A549 (cell line): ENCODE measurements around the gene SRCIN1. TPM values are rescaled to one million over a fixed set of nuclear protein-coding genes. Genes with fewer than 3 reads are reported as not detected.
A peak's percentile ranks its signal among the peaks of the same experiment; 100 is the strongest.

Source experiments
- ATAC-seq, 2 experiments: fragments of 200-7000 bp in 1 of 2; fragments of >200 bp in 1 of 2; cut with Nextera tagmentation in 1 of 2; cut with Tn5 transposase in 1 of 2; 3 replicates each; pipeline versions ENCODE4 v1.8.0 to v1.9.1; 2018 to 2020; ENCODE audit warnings: mild to moderate bottlenecking in 1 of 2, moderate library complexity in 1 of 2
- CTCF ChIA-PET: fragments of 300-600 bp; sonication (Branson Sonifier 250); formaldehyde crosslinking; extraction: SDS; loops from one replicate; lab custom pipeline; 2021; ENCODE audit warnings: antibody characterized with exemption, inconsistent platforms; lab: Yijun Ruan, JAX
- POLR2A ChIA-PET: fragments of 350-600 bp; formaldehyde crosslinking; extraction: SDS; loops from one replicate; lab custom pipeline; 2021; ENCODE audit warnings: antibody characterized with exemption, inconsistent platforms; lab: Yijun Ruan, JAX
- DNase-seq, 2 experiments: peaks; one replicate each; pipeline versions ENCODE4 v3.0.0 to v3.0.0-alpha.2; 2011 to 2016; ENCODE audit warnings: low read depth in 1 of 2, low spot score in 1 of 2
- FAIRE-seq: peaks from 2 replicates; lab custom pipeline; 2011; peaks lifted over from hg19 to GRCh38; lab: Jason Lieb, UNC
- H3K27ac ChIP-seq, 2 experiments: fragments of >200 bp; sonication (Bioruptor Twin); formaldehyde crosslinking; 3 replicates each; pipeline ENCODE4 v1.5.1; 2016 to 2017
- H3K4me1 ChIP-seq: fragments of >200 bp; sonication (Bioruptor Twin); formaldehyde crosslinking; 3 replicates; pipeline ENCODE4 v1.6.1; 2016
- H3K4me2 ChIP-seq: fragments of >200 bp; sonication (Bioruptor Twin); formaldehyde crosslinking; 3 replicates; pipeline ENCODE4 v1.6.1; 2016
- H3K4me3 ChIP-seq: fragments of >200 bp; sonication (Bioruptor Twin); formaldehyde crosslinking; 3 replicates; pipeline ENCODE4 v1.5.1; 2016
- H3K9me3 ChIP-seq: fragments of >200 bp; sonication (Bioruptor Twin); formaldehyde crosslinking; 3 replicates; pipeline ENCODE4 v1.6.1; 2016
- CEBPB ChIP-seq, 2 experiments: fragments of >200 bp in 1 of 2; sonication (Bioruptor Twin) in 1 of 2; formaldehyde crosslinking in 1 of 2; IDR thresholded peaks; 2 replicates each; pipeline ENCODE4 v1.6.1; 2012 to 2016
- CTCF ChIP-seq: fragments of >200 bp; sonication (Bioruptor Twin); formaldehyde crosslinking; IDR thresholded peaks from 3 replicates; pipeline ENCODE4 v1.5.1; 2016
- E2F6 ChIP-seq: IDR thresholded peaks from 2 replicates; pipeline ENCODE4 v1.6.1; 2012; ENCODE audit warnings: low read depth, borderline replicate concordance
- EP300 ChIP-seq, 2 experiments: fragments of >200 bp; sonication (Bioruptor Twin); formaldehyde crosslinking; IDR thresholded peaks; 2 replicates in 1 of 2; 3 replicates in 1 of 2; pipeline ENCODE4 v1.6.1; 2016 to 2017
- JUN ChIP-seq, 2 experiments: fragments of >200 bp; sonication (Bioruptor Twin); formaldehyde crosslinking; IDR thresholded peaks; 2 replicates in 1 of 2; 3 replicates in 1 of 2; pipeline ENCODE4 v1.6.1; 2016 to 2017
- MAFK ChIP-seq: fragments of 450-650 bp; IDR thresholded peaks from 2 replicates; pipeline ENCODE4 v1.6.1; 2014; ENCODE audit not compliant: partially characterized antibody
- MAX ChIP-seq: IDR thresholded peaks from 2 replicates; pipeline ENCODE4 v1.6.1; 2012
- MAZ ChIP-seq: fragments of 150-350 bp; IDR thresholded peaks from 2 replicates; pipeline ENCODE4 v1.6.1; 2014; ENCODE audit warnings: antibody characterized with exemption, low read depth, low read length, borderline replicate concordance
- MYC ChIP-seq: IDR thresholded peaks from 2 replicates; pipeline ENCODE4 v1.6.1; 2012; ENCODE audit warnings: mild to moderate bottlenecking, inconsistent platforms, low read length, improper control_type of control experiment, borderline replicate concordance
- NFE2L2 ChIP-seq: fragments of 150-350 bp; conservative IDR thresholded peaks from 2 replicates; pipeline ENCODE4 v1.6.1; 2014; ENCODE audit warnings: low read length
- NPAS2 ChIP-seq: fragments of 250-450 bp; sonication (Bioruptor Pico); IDR thresholded peaks from 2 replicates; pipeline ENCODE4 v1.8.0; 2022; ENCODE audit warnings: mild to moderate bottlenecking, moderate library complexity, borderline replicate concordance
- PBX3 ChIP-seq: IDR thresholded peaks from 2 replicates; pipeline ENCODE4 v1.6.1; 2012
- RAD21 ChIP-seq, 2 experiments: fragments of >200 bp in 1 of 2; sonication (Bioruptor Twin) in 1 of 2; formaldehyde crosslinking in 1 of 2; IDR thresholded peaks in 1 of 2; conservative IDR thresholded peaks in 1 of 2; 2 replicates in 1 of 2; 3 replicates in 1 of 2; pipeline ENCODE4 v1.6.1; 2012 to 2018; ENCODE audit warnings: inconsistent platforms in 1 of 2
- REST ChIP-seq: fragments of 200-600 bp; sonication (generic); IDR thresholded peaks from 2 replicates; pipeline ENCODE4 v1.6.1; 2016; ENCODE audit warnings: antibody characterized with exemption, mild to moderate bottlenecking, moderate library complexity
- SMC3 ChIP-seq: fragments of >200 bp; sonication (Bioruptor Twin); formaldehyde crosslinking; IDR thresholded peaks from 3 replicates; pipeline ENCODE4 v1.6.1; 2018; ENCODE audit warnings: inconsistent platforms
- TFCP2L1 ChIP-seq: fragments of 250-450 bp; sonication (Bioruptor Pico); IDR thresholded peaks from 2 replicates; pipeline ENCODE4 v1.5.0; 2021; ENCODE audit warnings: mild to moderate bottlenecking
- USF2 ChIP-seq: fragments of 450-650 bp; IDR thresholded peaks from 2 replicates; pipeline ENCODE4 v1.6.1; 2014; ENCODE audit warnings: antibody characterized with exemption
- ZC3H11A ChIP-seq: fragments of 450-650 bp; IDR thresholded peaks from 2 replicates; pipeline ENCODE4 v1.6.1; 2014; ENCODE audit warnings: antibody characterized with exemption, mild to moderate bottlenecking
- ZNF302 ChIP-seq: fragments of 250-450 bp; sonication (Bioruptor Pico); IDR thresholded peaks from 2 replicates; pipeline ENCODE4 v1.9.0; 2021; ENCODE audit warnings: inconsistent platforms, mild to moderate bottlenecking, moderate library complexity
- WGBS: methylation state at CpG from one replicate; pipeline ENCODE4 v1.1.6; 2017; ENCODE audit errors: missing lambda C conversion rate; 5-methylcytosine and 5-hydroxymethylcytosine counted together
- polyA plus RNA-seq, 4 experiments: library from polyadenylated mRNA; depleted of rRNA in 3 of 4; stranded (reverse); fragments of >200 nt; fragmentation: RNase III in 1 of 4; extraction: RNeasy Plus Mini Kit Qiagen cat#74134 plus additional on column Dnase treatment in 1 of 4; gene quantifications; 2 replicates in 3 of 4; 3 replicates in 1 of 4; pipeline ENCODE4 v1.2.3, GENCODE V29; 2011 to 2017

SRCIN1 gene
- polyA plus RNA-seq, 2 of the 4 experiments (the other 2 are of a cell fraction): 1.4 to 2.1 TPM

- Histone ChIP-seq H3K4me3 (peak overlapping the region; percentile 44), H3K27ac (peak overlapping the region; percentile 68 to 88), H3K9me3 (no peaks in the 10 kb centered on the region), H3K4me1 (peaks cover 16% of the 10 kb centered on the region), H3K4me2 (peak overlapping the region; percentile 89)
- peak; percentile 77 to 90 for ATAC-seq
- WGBS: 6% methylated on average over 41 of the region's 52 CpGs
- ChIA-PET POLR2A (interaction anchor here (0.6 to 2.2 kb wide), 10 partner anchors 24 to 231 kb away, joined by 3 to 10 read pairs (median 4); partner anchors contain the start of genes EPOP and SRCIN1), CTCF (interaction anchor here (0.5 to 28.4 kb wide), 59 partner anchors 10 to 1044 kb away, joined by 3 to 948 read pairs (median 4); partner anchors contain the start of gene SRCIN1)
- FAIRE-seq: no peak
- no peak for TF ChIP-seq NPAS2
- TF ChIP-seq EP300 (IDR thresholded peaks at IDR 0.05): no peak
- peak; percentile 31 to 39; a peak in 2 of 4 replicates for TF ChIP-seq CEBPB (IDR thresholded peaks at IDR 0.05)
- peak in 1 of 2 experiments; percentile 54; a peak in 1 of 5 replicates for TF ChIP-seq JUN (IDR thresholded peaks at IDR 0.05)
- TF ChIP-seq REST: no peak
- no peak for TF ChIP-seq ZNF302 (CRISPR knock-in tag)
- TF ChIP-seq USF2: no peak
- TF ChIP-seq RAD21 (conservative IDR thresholded peaks at IDR 0.05 in 1 of 2, IDR thresholded peaks at IDR 0.05 in 1 of 2): peak; percentile 84 to 89
- peak; percentile 85 for TF ChIP-seq E2F6
- 0 out of 2 replicates have a peak, but pooled peaks have one; percentile 3 for TF ChIP-seq PBX3
- TF ChIP-seq SMC3: peak; percentile 97
- peak; percentile 42; the same call in 1 of the 2 replicates for TF ChIP-seq MYC
- TF ChIP-seq NFE2L2: no peak
- TF ChIP-seq ZC3H11A: no peak
- no peak for TF ChIP-seq TFCP2L1
- no peak for TF ChIP-seq MAFK
- TF ChIP-seq MAX: peak; percentile 79
- peak; percentile 95 for TF ChIP-seq CTCF
- peak; percentile 73; the same call in 1 of the 2 replicates for TF ChIP-seq MAZ
- TF ChIP-seq, all 56 proteins: peak for 10
- peak; percentile 98 to 99 for DNase-seq
These were observed 47.7 kb downstream of the SRCIN1 start for GRCh38 chr17:38557836-38558727.
